HG02623 (cell line): ENCODE measurements around the gene GINS1.

ENCODE experiments used
- ATAC-seq: cut with Tn5 transposase; IDR thresholded peaks from one replicate; pipeline ENCODE4 v1.9.1; 2021; ENCODE audit warnings: moderate library complexity; ENCODE audit not compliant: unreplicated experiment

The GINS1 gene

DNA sequence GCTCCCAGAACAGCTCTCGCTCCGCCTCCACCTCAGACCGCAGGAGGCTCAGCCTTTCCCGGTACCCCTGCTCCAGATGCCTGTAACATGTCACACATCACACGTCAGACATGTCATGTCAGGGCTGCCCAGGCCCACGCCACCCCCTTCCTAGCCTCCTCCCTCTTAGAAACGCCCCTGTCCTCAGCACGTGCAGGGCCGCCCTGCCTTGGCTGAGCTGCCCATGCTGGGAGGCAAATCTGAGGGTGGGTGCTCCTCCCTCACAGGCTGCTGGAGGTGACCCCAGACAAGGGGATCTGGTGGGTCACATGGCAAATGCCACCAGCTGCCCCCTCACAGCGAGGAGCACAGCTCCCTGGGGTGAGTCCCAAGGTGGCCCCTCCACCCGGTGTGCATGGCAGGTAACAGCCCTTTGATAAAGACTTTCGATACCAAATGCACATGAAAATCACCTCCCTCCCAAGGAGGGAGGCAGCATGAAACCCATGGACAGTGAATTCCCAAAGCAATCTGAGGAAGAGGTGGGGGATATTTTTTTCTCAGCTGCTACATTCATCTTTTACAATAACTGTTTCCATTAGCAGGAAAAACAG, 84.1 kb downstream of the GINS1 start:
- ATAC-seq, result no peak

DNA sequence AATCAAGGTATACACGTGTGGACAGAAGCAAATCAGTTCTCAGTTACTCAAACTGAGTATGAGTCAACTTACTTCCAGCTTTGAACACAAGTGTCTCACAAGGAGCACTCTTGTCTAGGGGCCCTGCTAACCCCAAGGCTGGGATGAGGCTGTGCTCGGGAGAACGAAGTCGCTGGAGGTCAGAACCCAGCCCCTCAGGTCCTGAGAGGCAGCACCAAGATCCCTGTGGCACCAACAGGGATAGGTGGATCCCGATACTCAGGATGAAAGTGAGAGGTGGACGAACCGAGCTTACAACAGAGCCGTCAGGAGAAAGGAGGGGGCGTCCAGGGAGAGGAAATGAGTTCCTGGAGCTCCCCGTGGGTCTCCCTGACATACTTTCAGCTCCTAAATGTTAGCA, 85.7 kb downstream of the GINS1 start:
- no peak for ATAC-seq

DNA sequence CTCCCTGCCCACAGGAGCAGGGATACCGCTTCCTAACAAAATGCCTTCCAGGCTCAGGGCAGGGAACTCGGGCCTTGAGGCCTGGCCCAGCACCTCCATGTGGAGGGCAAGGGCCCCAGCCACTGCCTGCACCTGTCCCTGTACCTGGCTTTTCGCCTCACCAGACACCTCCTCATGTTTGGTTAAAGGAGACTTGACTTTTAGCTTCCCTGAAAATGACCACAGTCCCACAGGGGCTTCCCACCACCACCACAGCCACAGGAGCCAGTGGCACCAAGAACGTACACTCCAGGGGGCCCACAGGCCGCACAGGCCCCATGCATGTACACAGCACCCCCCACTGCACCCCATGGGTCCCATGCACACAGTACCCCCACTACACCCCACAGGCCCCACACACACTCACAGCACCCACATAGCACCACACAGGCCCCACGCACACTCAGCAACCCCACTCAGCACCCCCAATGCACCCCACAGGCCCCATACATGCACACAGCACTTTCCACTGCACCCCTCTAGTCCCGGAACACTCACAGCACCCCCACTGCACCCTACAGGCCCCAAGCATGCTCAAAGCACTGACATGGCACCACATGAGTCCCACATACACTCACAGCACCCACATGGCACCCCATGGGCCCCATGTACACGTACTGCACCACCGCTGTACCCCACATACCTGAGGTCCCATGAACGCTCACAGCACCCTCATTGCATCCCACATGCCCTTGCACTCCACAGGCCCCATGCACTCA, 86.5 kb downstream of the GINS1 start:
- ATAC-seq, result no peak

DNA sequence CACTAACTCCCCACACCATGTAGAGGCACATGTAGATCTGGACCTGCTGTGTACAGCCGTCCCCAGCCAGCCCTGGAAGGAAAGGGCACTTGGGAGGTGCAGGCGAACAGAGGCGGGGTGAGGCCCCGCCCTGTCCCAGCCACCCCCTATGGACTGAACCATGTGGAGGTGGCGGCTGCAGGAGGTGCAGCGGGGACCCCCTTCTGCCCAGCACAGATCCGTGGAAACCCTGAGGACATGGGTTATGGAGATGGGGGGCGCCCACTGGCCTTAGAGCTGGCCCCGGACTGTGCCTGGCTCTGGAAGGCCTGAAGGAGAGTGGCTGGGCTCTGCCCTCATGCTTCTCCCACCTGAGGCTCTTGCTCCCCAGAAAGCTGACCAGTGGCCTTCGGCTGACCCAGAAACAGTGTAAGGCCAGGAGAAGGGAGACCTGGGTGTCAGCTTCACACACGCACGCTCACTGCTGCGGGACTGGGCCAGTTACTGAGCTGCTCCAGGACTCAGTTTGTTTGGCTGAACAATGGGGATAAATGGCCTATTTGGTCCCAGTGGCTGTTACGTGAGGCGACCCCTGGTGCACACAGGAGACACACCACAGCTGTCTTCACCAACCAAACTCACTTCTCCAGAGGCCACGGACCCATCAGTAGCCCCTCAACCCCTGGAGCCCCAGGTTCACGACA, 87.2 kb downstream of the GINS1 start:
- no peak for ATAC-seq

GRCh38 chr20:25495189-25495824, 87.8 kb downstream of the GINS1 start:
- ATAC-seq, result no peak

DNA sequence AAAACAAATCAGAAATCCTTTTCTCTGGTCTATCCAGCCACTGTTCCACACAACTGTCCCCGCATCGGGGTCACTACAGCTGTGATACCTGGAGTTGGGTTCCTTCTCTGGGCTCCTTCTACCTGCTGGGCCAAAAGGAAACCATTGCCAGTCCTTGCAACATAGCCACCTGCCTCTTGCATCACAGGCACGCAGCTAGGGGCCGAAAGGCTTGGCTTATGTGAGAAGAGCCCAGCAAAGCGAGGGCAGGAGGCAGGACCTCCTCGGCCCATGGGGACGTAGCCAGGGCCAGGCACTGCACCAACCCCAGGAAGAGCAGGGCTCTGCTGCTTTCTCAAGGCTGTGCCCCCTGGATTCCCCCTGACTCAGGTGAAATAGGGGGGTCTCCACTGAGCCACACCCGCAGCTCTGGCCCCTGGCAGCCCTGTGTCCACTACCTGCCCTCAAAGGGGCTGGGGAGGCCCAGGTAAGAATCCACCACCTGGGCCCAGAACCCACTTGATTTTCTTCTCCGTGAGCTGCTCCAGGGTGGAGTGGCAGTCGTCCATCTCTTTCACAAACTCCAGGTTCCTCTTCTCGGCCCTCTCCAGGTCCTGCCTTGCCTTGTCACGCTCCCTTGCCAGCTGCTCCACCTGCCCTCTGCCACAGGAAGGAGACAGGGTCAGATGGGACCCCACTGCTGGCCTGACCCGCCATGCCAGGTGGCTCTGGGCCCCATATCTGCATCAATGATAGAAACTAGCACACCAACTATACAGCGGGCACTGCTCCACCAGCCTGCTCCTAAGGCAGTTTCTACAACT, 88.9 kb downstream of the GINS1 start:
- no peak for ATAC-seq

GRCh38 chr20:25496968-25497401, 89.5 kb downstream of the GINS1 start:
- ATAC-seq, result no peak

DNA sequence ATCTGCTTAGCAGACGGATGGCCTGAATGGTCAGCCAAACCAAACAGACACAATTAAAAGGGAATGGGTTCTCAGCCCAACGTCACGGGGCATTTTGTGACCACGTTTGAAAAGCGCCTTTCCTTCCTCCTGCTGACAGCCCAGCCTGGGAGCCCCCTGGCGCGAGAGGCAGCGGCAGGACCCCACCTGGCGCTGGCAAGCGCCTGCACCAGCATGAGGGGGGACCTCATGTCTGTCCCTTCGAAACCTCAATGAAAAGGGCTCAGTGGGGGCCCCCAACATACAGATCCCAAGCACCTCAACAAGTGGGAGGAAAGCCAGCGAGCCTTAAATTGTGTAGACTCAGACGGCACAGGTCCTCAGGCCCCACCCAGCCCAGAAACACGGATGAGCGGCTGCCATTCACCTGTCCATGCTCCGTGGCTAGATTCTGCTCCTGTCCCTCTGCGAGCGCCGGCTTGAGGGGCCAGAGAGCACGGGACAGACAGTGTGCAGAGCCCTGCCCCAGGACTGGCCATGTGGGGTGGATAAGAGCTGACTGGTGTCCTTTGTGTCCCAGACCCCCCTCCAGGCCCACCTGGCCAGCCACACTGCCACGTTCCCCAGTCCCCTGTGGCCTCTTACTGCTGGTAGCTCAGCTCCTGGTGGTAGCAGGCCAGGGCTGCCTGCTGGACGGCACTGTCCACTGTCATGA, 90.3 kb downstream of the GINS1 start:
- ATAC-seq, result no peak
